ENCODE results near the gene ATP8A2. TPM values are rescaled to one million over a fixed set of nuclear protein-coding genes. Genes with fewer than 3 reads are reported as not detected.
A peak's percentile ranks its signal among the peaks of the same experiment; 100 is the strongest.

Gene ATP8A2
- total RNA-seq, 1 donor from 2014 or later, result 39.1 TPM

GRCh38 chr13:25971459-25972145 is 599.8 kb downstream of the ATP8A2 start:
- DNase-seq (ENCODE audit: low spot score in 2 of 2, unreplicated experiment in 2 of 2), result no peak
- peak overlapping the region; percentile 23 for H3K27ac Mint-ChIP-seq
- H3K9me3 Mint-ChIP-seq, result no peaks in the 10 kb centered on the region
- no peak overlapping the region for H3K4me3 Mint-ChIP-seq
- no peak for TF ChIP-seq CTCF (IDR thresholded peaks at IDR 0.05; ENCODE audit: unreplicated experiment)
- H3K36me3 Mint-ChIP-seq, result peaks cover 9% of the 10 kb centered on the region
- H3K27me3 Mint-ChIP-seq (ENCODE audit: low read depth), result peaks cover 3% of the 10 kb centered on the region
- H3K4me1 Mint-ChIP-seq, result peaks cover 17% of the 10 kb centered on the region

DNA sequence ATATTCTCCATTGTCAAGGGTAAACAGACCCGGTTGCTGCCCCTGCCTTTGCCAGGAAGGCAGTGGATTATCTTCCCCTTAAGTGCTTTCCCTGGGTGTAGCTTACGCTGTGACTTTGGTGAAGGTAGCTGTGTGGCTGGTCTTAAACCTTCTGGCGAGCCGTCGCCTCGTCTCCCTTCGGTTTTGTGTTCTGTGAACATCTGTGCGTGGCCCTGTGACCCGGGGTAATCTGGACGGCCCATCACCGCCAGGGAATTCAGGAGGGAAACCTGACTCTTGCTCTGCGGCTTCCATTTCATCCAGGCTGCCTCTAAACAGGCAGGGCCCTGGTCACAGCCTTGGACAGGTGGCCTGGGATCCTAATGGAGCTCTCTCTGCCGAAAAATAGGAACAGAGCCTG is 601.3 kb downstream of the ATP8A2 start:
- Mint-ChIP-seq H3K27me3 (ENCODE audit: low read depth) (peaks cover 3% of the 10 kb centered on the region), H3K27ac (no peak overlapping the region), H3K4me3 (no peak overlapping the region), H3K4me1 (peaks cover 23% of the 10 kb centered on the region), H3K9me3 (no peaks in the 10 kb centered on the region), H3K36me3 (peaks cover 9% of the 10 kb centered on the region)
- no peak for TF ChIP-seq CTCF (IDR thresholded peaks at IDR 0.05; ENCODE audit: unreplicated experiment)
- no peak for DNase-seq (ENCODE audit: low spot score in 2 of 2, unreplicated experiment in 2 of 2)

DNA sequence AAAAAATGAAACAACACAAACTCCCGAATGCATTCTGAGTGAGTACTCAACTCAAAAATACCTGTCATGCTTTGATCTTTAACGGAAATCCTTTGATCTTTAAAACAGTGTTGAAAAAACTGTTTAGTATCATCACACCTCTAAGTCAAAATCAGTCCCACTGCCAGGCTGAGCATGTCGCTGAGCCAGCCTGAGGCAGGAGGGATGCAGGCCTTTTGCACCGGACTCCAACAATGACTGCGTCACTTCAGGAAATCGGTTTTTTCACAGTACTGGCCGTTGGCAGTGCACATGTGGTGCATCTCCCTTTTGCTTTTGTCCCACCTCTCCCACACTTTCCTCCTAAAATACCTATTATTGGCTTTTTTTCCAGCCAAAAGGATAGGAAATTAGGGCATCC is 601.8 kb downstream of the ATP8A2 start:
- no peaks in the 10 kb centered on the region for H3K9me3 Mint-ChIP-seq
- TF ChIP-seq CTCF (IDR thresholded peaks at IDR 0.05; ENCODE audit: unreplicated experiment), result no peak
- H3K4me3 Mint-ChIP-seq, result no peak overlapping the region
- H3K27me3 Mint-ChIP-seq (ENCODE audit: low read depth), result peaks cover 3% of the 10 kb centered on the region
- no peak for DNase-seq (ENCODE audit: low spot score in 2 of 2, unreplicated experiment in 2 of 2)
- peaks cover 9% of the 10 kb centered on the region for H3K36me3 Mint-ChIP-seq
- no peak overlapping the region for H3K27ac Mint-ChIP-seq
- H3K4me1 Mint-ChIP-seq, result peaks cover 27% of the 10 kb centered on the region

GRCh38 chr13:25977216-25977615 is 605.4 kb downstream of the ATP8A2 start:
- H3K27ac Mint-ChIP-seq, result no peak overlapping the region
- H3K4me1 Mint-ChIP-seq, result peaks cover 29% of the 10 kb centered on the region
- H3K27me3 Mint-ChIP-seq (ENCODE audit: low read depth), result peaks cover 3% of the 10 kb centered on the region
- no peak overlapping the region for H3K4me3 Mint-ChIP-seq
- DNase-seq (ENCODE audit: low spot score in 2 of 2, unreplicated experiment in 2 of 2), result no peak
- no peak for TF ChIP-seq CTCF (IDR thresholded peaks at IDR 0.05; ENCODE audit: unreplicated experiment)
- no peaks in the 10 kb centered on the region for H3K9me3 Mint-ChIP-seq
- H3K36me3 Mint-ChIP-seq, result peaks cover 9% of the 10 kb centered on the region

GRCh38 chr13:25977671-25978070 is 605.9 kb downstream of the ATP8A2 start:
- no peak overlapping the region for H3K27ac Mint-ChIP-seq
- no peak for TF ChIP-seq CTCF (IDR thresholded peaks at IDR 0.05; ENCODE audit: unreplicated experiment)
- no peak for DNase-seq (ENCODE audit: low spot score in 2 of 2, unreplicated experiment in 2 of 2)
- H3K27me3 Mint-ChIP-seq (ENCODE audit: low read depth), result peaks cover 3% of the 10 kb centered on the region
- peaks cover 25% of the 10 kb centered on the region for H3K4me1 Mint-ChIP-seq
- H3K9me3 Mint-ChIP-seq, result no peaks in the 10 kb centered on the region
- peaks cover 9% of the 10 kb centered on the region for H3K36me3 Mint-ChIP-seq
- H3K4me3 Mint-ChIP-seq, result no peak overlapping the region

Data from mesothelial cell of epicardium (in vitro differentiated cells).